Stimulated activated CD8-positive, alpha-beta memory T cell treated with anti-CD3 and anti-CD28 coated beads, Interleukin-15, amount 100 ng/mL, for 1 hour (primary cell): ENCODE measurements around the gene GCGR.

Experiments
- DNase-seq: peaks from one replicate; pipeline ENCODE4 v3.0.0-alpha.2; 2020; ENCODE audit warnings: low read depth

Gene GCGR

DNA sequence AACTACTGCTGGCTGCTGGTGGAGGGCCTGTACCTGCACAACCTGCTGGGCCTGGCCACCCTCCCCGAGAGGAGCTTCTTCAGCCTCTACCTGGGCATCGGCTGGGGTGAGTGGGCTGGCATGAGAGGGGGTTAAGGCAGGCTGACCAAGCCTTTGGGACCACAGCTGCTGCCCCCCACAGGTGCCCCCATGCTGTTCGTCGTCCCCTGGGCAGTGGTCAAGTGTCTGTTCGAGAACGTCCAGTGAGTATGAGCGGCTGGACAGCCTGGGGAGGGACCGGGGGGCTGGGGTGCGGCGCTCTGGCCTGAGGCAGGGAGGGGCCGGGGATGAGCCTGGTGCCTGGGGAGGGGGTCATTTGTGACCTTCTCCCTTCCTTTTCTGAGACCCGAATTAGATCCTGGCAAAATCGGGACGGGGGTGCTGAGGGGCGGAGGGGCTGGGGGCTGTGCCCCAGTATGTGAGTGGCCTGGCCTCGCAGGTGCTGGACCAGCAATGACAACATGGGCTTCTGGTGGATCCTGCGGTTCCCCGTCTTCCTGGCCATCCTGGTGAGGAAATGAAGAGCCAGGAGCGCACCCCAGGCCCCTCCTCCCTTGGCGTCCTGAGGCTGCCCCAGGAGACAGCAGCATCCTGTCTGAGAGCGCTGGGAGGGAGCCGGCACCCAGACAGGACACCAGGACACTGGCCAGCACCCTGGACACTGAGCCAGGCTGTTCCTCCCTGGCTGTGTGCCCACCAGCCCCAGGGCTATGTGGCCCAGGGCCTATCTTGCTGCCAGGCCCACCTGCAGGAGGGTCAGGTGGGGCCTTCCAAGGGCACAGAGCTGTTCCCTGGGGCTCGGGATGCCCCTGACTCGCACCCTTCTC lies 8.0 kb downstream of the GCGR start:
- DNase-seq: no peak

- no peak for DNase-seq
Observed at GRCh38 chr17:81812571-81813370, 8.8 kb downstream of the GCGR start.

DNA sequence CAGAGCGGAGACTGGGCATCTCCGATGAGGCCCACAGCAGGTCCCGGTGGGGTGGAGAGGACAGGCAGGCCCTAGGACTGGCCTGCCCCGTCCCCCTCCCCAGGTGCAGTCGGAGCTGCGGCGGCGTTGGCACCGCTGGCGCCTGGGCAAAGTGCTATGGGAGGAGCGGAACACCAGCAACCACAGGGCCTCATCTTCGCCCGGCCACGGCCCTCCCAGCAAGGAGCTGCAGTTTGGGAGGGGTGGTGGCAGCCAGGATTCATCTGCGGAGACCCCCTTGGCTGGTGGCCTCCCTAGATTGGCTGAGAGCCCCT lies 9.4 kb downstream of the GCGR start:
- DNase-seq: no peak

GRCh38 chr17:81813861-81814683 lies 10.1 kb downstream of the GCGR start:
- no peak for DNase-seq

- no peak for DNase-seq
Observed at GRCh38 chr17:81814748-81815645, 11.0 kb downstream of the GCGR start.

DNA sequence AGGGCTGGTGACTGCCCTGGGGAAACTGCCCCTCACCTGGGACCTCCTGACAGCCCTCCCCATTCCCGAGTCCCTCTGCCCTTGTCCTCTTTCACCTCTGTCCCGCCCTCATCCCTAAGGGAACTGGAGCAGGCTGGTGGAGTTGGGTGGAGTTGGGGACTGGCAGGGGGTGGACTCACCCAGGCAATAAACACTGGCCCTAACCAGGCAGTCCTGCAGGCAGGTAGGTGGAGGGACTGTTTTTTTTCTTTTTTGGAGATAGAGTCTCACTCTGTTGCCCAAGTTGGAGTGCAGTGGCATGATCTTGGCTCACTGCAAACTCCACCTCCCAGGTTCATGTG lies 11.7 kb downstream of the GCGR start:
- no peak for DNase-seq

- DNase-seq: no peak
Observed at GRCh38 chr17:81817758-81818147, 13.8 kb downstream of the GCGR start.

- no peak for DNase-seq
Observed at GRCh38 chr17:81819708-81820107, 15.8 kb downstream of the GCGR start.

- no peak for DNase-seq
Observed at GRCh38 chr17:81821147-81821546, 17.2 kb downstream of the GCGR start.

GRCh38 chr17:81821603-81822311 lies 17.8 kb downstream of the GCGR start:
- DNase-seq: no peak

DNA sequence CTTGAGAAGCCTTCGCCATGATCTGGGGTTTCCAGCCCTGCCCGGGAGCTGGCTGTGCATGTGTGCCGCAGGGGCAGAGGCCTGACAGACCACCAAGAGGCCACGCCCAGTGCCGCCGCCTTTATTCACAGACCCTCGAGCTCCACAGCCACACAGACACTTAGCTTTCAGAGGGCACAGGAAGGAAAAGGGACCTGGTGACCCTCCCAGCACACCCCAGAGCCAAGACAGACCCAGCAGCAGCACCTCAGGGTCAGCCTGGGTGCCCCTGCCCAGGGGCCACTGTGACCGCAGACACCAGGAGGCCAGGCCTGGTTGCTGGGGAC lies 18.3 kb downstream of the GCGR start:
- no peak for DNase-seq

GRCh38 chr17:81822996-81823819 lies 19.3 kb downstream of the GCGR start:
- no peak for DNase-seq

DNA sequence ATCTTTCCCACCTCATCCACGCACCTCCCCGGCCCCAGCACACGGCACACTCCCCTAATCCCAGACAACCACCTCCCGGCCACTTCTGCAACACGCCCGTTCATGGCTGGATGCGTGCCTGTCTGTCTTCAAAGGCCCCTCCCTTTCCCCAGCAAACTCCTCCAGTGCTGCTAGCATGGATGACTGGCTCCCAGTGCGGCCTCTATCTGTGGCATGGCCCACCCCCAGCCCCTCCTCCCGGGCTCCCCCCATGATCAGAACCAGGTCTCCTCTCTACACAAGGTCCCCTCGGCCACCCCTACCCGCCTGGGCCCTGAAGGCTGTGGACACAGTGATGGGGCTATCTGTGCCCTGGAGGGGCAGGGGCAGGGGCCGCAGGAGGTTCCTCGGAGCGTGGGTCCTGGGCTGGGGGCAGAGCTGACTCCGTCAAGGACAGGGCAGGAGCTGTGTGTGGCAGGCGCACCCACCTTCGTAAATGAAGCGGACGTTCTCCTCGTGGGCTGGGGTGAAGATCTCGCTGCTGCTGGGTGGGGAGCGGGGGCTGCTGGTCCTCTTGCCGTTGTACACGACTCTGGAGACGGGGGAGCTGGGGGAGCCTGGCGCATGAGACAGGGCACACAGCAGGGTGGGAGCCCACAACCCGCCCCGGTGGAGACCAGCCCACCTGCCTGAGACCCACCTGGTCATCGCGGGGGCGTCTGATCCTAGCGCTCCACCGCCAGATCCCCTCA lies 20.0 kb downstream of the GCGR start:
- no peak for DNase-seq

GRCh38 chr17:81824595-81824994 lies 20.6 kb downstream of the GCGR start:
- no peak for DNase-seq

- DNase-seq: no peak
Observed at GRCh38 chr17:81825841-81826466, 22.0 kb downstream of the GCGR start.

GRCh38 chr17:81828656-81829055 lies 24.7 kb downstream of the GCGR start:
- no peak for DNase-seq

DNA sequence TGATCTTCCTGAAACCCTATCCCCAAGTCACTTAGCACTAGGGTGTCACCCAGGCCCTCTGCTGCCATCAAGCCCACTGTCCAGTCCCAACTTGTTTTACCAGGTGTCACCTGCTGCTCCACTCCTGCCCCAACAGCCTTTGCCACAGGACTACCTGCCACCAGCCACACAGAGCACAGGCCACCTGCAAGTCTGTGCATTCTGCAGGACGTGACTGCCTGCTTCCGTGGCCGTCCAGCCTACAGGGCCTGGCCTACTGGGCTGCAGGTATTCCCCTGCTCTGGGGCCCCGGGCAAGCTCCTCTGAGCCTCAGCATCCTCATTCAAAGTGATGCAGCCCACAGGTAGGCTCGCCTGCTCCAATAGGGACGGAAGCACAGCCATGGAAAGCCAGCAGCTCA lies 25.9 kb downstream of the GCGR start:
- no peak for DNase-seq

DNA sequence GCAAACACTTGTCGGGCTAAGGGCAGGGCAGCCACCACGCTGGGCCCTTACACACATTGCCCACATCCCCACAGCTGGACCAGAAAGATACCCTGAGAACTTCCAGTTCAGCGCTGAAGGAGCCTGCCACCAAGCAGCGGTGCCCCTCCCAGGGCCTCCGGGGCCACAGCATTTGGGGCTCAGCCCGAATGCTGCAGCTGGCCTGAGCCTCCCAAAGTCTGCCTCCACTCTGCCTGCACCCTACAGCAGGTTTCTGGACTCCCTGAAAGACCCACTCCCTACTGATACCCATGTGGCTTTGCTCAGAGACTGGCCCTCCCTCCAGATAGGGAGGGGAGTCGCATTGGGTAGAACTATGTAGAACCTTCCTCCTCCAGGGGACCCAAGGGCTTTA lies 27.6 kb downstream of the GCGR start:
- no peak for DNase-seq

GRCh38 chr17:81831957-81832607 lies 28.1 kb downstream of the GCGR start:
- DNase-seq: no peak
